ENCODE measurements around the gene YTHDC1. TPM values are rescaled to one million over a fixed set of nuclear protein-coding genes. Genes with fewer than 3 reads are reported as not detected.
A peak's percentile ranks its signal among the peaks of the same experiment; 100 is the strongest.

The YTHDC1 gene
- total and polyA plus RNA-seq, 7 experiments from 2014 or later, result 26.9 to 254 (median 206) TPM

GRCh38 chr4:68278029-68278428 lies 71.9 kb downstream of the YTHDC1 start:
- no peak overlapping the region for H3K27ac ChIP-seq (ENCODE audit: low read depth, low read length)
- no peak for ATAC-seq
- H3K27me3 Mint-ChIP-seq, result peaks cover 0 to 12% (median 11%) of the 10 kb centered on the region in 5 donors
- no peak overlapping the region for H3K4me3 ChIP-seq (ENCODE audit: low read length)
- DNase-seq, result no peak
- H3K9me3 Mint-ChIP-seq, result no peaks in the 10 kb centered on the region
- no peaks in the 10 kb centered on the region for H3K36me3 ChIP-seq (ENCODE audit: control insufficient read depth in 2 of 3, insufficient read depth in 3 of 3, low read length in 3 of 3)
- no peaks in the 10 kb centered on the region for H3K36me3 Mint-ChIP-seq
- ChIA-PET CTCF (interaction anchor here (1.0 kb wide), 1 partner anchor 98 kb away, joined by 3 read pairs; no protein-coding TSS in a partner anchor), POLR2A (no interaction called here)
- H3K27me3 ChIP-seq (ENCODE audit: control insufficient read depth in 2 of 2, insufficient read depth in 2 of 2, low read length in 2 of 2), result no peaks in the 10 kb centered on the region
- no peaks in the 10 kb centered on the region for H3K4me1 ChIP-seq (ENCODE audit: control insufficient read depth in 2 of 2, insufficient read depth in 2 of 2, low read length in 2 of 2)
- no peak overlapping the region for H3K27ac Mint-ChIP-seq
- H3K4me3 Mint-ChIP-seq, result no peak overlapping the region
- no peaks in the 10 kb centered on the region for H3K4me1 Mint-ChIP-seq
- no peaks in the 10 kb centered on the region for H3K9me3 ChIP-seq (ENCODE audit: control insufficient read depth in 2 of 3, low read length in 3 of 3)
- intact Hi-C loops (cut with micrococcal nuclease), result no loop called here

GRCh38 chr4:68277627-68278026 lies 72.3 kb downstream of the YTHDC1 start:
- CTCF ChIA-PET, result interaction anchor here (1.0 kb wide), 1 partner anchor 98 kb away, joined by 3 read pairs; no protein-coding TSS in a partner anchor
- POLR2A ChIA-PET, result no interaction called here
- Mint-ChIP-seq H3K27ac (no peak overlapping the region), H3K4me3 (no peak overlapping the region), H3K27me3 (peaks cover 0 to 16% (median 11%) of the 10 kb centered on the region in 5 donors), H3K36me3 (no peaks in the 10 kb centered on the region), H3K9me3 (no peaks in the 10 kb centered on the region), H3K4me1 (no peaks in the 10 kb centered on the region)
- H3K4me3 ChIP-seq (ENCODE audit: low read length), result no peak overlapping the region
- no peak overlapping the region for H3K27ac ChIP-seq (ENCODE audit: low read depth, low read length)
- no peak for ATAC-seq
- no peaks in the 10 kb centered on the region for H3K27me3 ChIP-seq (ENCODE audit: control insufficient read depth in 2 of 2, insufficient read depth in 2 of 2, low read length in 2 of 2)
- H3K36me3 ChIP-seq (ENCODE audit: control insufficient read depth in 2 of 3, insufficient read depth in 3 of 3, low read length in 3 of 3), result no peaks in the 10 kb centered on the region
- DNase-seq, result no peak
- intact Hi-C loops (cut with micrococcal nuclease), result no loop called here
- no peaks in the 10 kb centered on the region for H3K9me3 ChIP-seq (ENCODE audit: control insufficient read depth in 2 of 3, low read length in 3 of 3)
- no peaks in the 10 kb centered on the region for H3K4me1 ChIP-seq (ENCODE audit: control insufficient read depth in 2 of 2, insufficient read depth in 2 of 2, low read length in 2 of 2)

- intact Hi-C loops (cut with micrococcal nuclease), result loop anchor here (1.0 to 5.0 kb wide), 7 partner anchors 103 to 1609 kb away; no protein-coding TSS in a partner anchor
- no peaks in the 10 kb centered on the region for H3K36me3 ChIP-seq (ENCODE audit: control insufficient read depth in 2 of 3, insufficient read depth in 3 of 3, low read length in 3 of 3)
- Mint-ChIP-seq H3K9me3 (no peaks in the 10 kb centered on the region), H3K27ac (no peak overlapping the region), H3K27me3 (peaks cover 0 to 16% (median 13%) of the 10 kb centered on the region in 5 donors), H3K4me1 (peaks cover 0 to 8% (median 0%) of the 10 kb centered on the region in 7 donors), H3K36me3 (no peaks in the 10 kb centered on the region), H3K4me3 (no peak overlapping the region)
- ChIA-PET CTCF (interaction anchor here (1.1 to 2.5 kb wide), 3 partner anchors 11 to 105 kb away, joined by 3 to 52 read pairs (median 3); no protein-coding TSS in a partner anchor), POLR2A (no interaction called here)
- no peaks in the 10 kb centered on the region for H3K4me1 ChIP-seq (ENCODE audit: control insufficient read depth in 2 of 2, insufficient read depth in 2 of 2, low read length in 2 of 2)
- H3K9me3 ChIP-seq (ENCODE audit: control insufficient read depth in 2 of 3, low read length in 3 of 3), result no peaks in the 10 kb centered on the region
- H3K27me3 ChIP-seq (ENCODE audit: control insufficient read depth in 2 of 2, insufficient read depth in 2 of 2, low read length in 2 of 2), result no peaks in the 10 kb centered on the region
- DNase-seq (no peak), ATAC-seq (no peak)
- no peak overlapping the region for H3K27ac ChIP-seq (ENCODE audit: low read depth, low read length)
- no peak overlapping the region for H3K4me3 ChIP-seq (ENCODE audit: low read length)
These were observed 77.0 kb downstream of the YTHDC1 start for GRCh38 chr4:68272860-68273259.

- peaks cover 0 to 16% (median 13%) of the 10 kb centered on the region in 5 donors for H3K27me3 Mint-ChIP-seq
- Histone ChIP-seq H3K36me3 (ENCODE audit: control insufficient read depth in 2 of 3, insufficient read depth in 3 of 3, low read length in 3 of 3) (no peaks in the 10 kb centered on the region), H3K4me1 (ENCODE audit: control insufficient read depth in 2 of 2, insufficient read depth in 2 of 2, low read length in 2 of 2) (no peaks in the 10 kb centered on the region), H3K27ac (ENCODE audit: low read depth, low read length) (no peak overlapping the region), H3K9me3 (ENCODE audit: control insufficient read depth in 2 of 3, low read length in 3 of 3) (no peaks in the 10 kb centered on the region), H3K4me3 (ENCODE audit: low read length) (no peak overlapping the region), H3K27me3 (ENCODE audit: control insufficient read depth in 2 of 2, insufficient read depth in 2 of 2, low read length in 2 of 2) (no peaks in the 10 kb centered on the region)
- ChIA-PET POLR2A (no interaction called here), CTCF (interaction anchor here (0.8 to 2.5 kb wide), 6 partner anchors 10 to 161 kb away, joined by 3 to 52 read pairs (median 3); no protein-coding TSS in a partner anchor)
- H3K4me3 Mint-ChIP-seq, result peak overlapping the region in 6 of 10 donors; percentile 18 to 57 (median 38)
- H3K9me3 Mint-ChIP-seq, result no peaks in the 10 kb centered on the region
- H3K36me3 Mint-ChIP-seq, result no peaks in the 10 kb centered on the region
- DNase-seq, result no peak
- no peak overlapping the region for H3K27ac Mint-ChIP-seq
- H3K4me1 Mint-ChIP-seq, result peaks cover 0 to 12% (median 0%) of the 10 kb centered on the region in 7 donors
- intact Hi-C loops (cut with micrococcal nuclease), result loop anchor here (1.0 to 5.0 kb wide), 7 partner anchors 104 to 1610 kb away; no protein-coding TSS in a partner anchor
- ATAC-seq, result no peak
These were observed 77.5 kb downstream of the YTHDC1 start for GRCh38 chr4:68272380-68272779.

- ATAC-seq (peak; percentile 75), DNase-seq (peak in 6 of 9 donors; percentile 11 to 53 (median 40))
- no peaks in the 10 kb centered on the region for H3K9me3 ChIP-seq (ENCODE audit: control insufficient read depth in 2 of 3, low read length in 3 of 3)
- H3K27me3 ChIP-seq (ENCODE audit: control insufficient read depth in 2 of 2, insufficient read depth in 2 of 2, low read length in 2 of 2), result no peaks in the 10 kb centered on the region
- Mint-ChIP-seq H3K36me3 (no peaks in the 10 kb centered on the region), H3K4me1 (peaks cover 0 to 12% (median 0%) of the 10 kb centered on the region in 7 donors), H3K27ac (no peak overlapping the region), H3K9me3 (no peaks in the 10 kb centered on the region), H3K4me3 (peak overlapping the region in 9 of 10 donors; percentile 18 to 57 (median 43)), H3K27me3 (peaks cover 0 to 16% (median 10%) of the 10 kb centered on the region in 5 donors)
- H3K4me1 ChIP-seq (ENCODE audit: control insufficient read depth in 2 of 2, insufficient read depth in 2 of 2, low read length in 2 of 2), result no peaks in the 10 kb centered on the region
- POLR2A ChIA-PET, result interaction anchor here (0.6 kb wide), 1 partner anchor 79 kb away, joined by 3 read pairs; no protein-coding TSS in a partner anchor
- intact Hi-C loops (cut with micrococcal nuclease), result loop anchor here (1.0 to 5.0 kb wide), 8 partner anchors 104 to 1610 kb away; no protein-coding TSS in a partner anchor
- no peak overlapping the region for H3K4me3 ChIP-seq (ENCODE audit: low read length)
- H3K27ac ChIP-seq (ENCODE audit: low read depth, low read length), result no peak overlapping the region
- H3K36me3 ChIP-seq (ENCODE audit: control insufficient read depth in 2 of 3, insufficient read depth in 3 of 3, low read length in 3 of 3), result no peaks in the 10 kb centered on the region
- CTCF ChIA-PET, result interaction anchor here (0.6 to 2.5 kb wide), 7 partner anchors 10 to 334 kb away, joined by 3 to 52 read pairs (median 3); no protein-coding TSS in a partner anchor
These were observed 78.0 kb downstream of the YTHDC1 start for GRCh38 chr4:68271851-68272357.

- DNase-seq, result no peak
- Mint-ChIP-seq H3K9me3 (peaks cover 0 to 5% (median 0%) of the 10 kb centered on the region in 11 donors), H3K4me3 (no peak overlapping the region), H3K27me3 (peaks cover 0 to 6% (median 0%) of the 10 kb centered on the region in 5 donors), H3K36me3 (no peaks in the 10 kb centered on the region), H3K4me1 (peaks cover 0 to 17% (median 3%) of the 10 kb centered on the region in 7 donors), H3K27ac (no peak overlapping the region)
- POLR2A ChIA-PET, result no interaction called here
- Histone ChIP-seq H3K4me3 (ENCODE audit: low read length) (no peak overlapping the region), H3K9me3 (ENCODE audit: control insufficient read depth in 2 of 3, low read length in 3 of 3) (no peaks in the 10 kb centered on the region), H3K36me3 (ENCODE audit: control insufficient read depth in 2 of 3, insufficient read depth in 3 of 3, low read length in 3 of 3) (no peaks in the 10 kb centered on the region), H3K27ac (ENCODE audit: low read depth, low read length) (no peak overlapping the region), H3K27me3 (ENCODE audit: control insufficient read depth in 2 of 2, insufficient read depth in 2 of 2, low read length in 2 of 2) (no peaks in the 10 kb centered on the region), H3K4me1 (ENCODE audit: control insufficient read depth in 2 of 2, insufficient read depth in 2 of 2, low read length in 2 of 2) (no peaks in the 10 kb centered on the region)
- intact Hi-C loops (cut with micrococcal nuclease), result no loop called here
- ATAC-seq, result no peak
- CTCF ChIA-PET, result no interaction called here
These were observed 82.4 kb downstream of the YTHDC1 start for GRCh38 chr4:68267433-68267944.

Data from naive thymus-derived CD4-positive, alpha-beta T cell (primary cell).